ENCODE data around the gene RUNX2. TPM values are rescaled to one million over a fixed set of nuclear protein-coding genes. Genes with fewer than 3 reads are reported as not detected.

Gene RUNX2
- total RNA-seq, 4 donors from 2014 or later = 1.4 to 40.4 (median 5.1) TPM

GRCh38 chr6:45438849-45439406 is 110.8 kb downstream of the RUNX2 start:
- no peaks in the 10 kb centered on the region for H3K27me3 ChIP-seq
- H3K36me3 ChIP-seq = no peaks in the 10 kb centered on the region
- DNase-seq = no peak
- H3K4me3 ChIP-seq = no peak overlapping the region
- H3K9me3 ChIP-seq = no peaks in the 10 kb centered on the region
- H3K4me1 ChIP-seq = peaks cover 0 to 5% (median 0%) of the 10 kb centered on the region in 4 donors
- TF ChIP-seq POLR2A (IDR thresholded peaks at IDR 0.05) (no peak), CTCF (IDR thresholded peaks at IDR 0.05) (no peak)
- H3K27ac ChIP-seq = no peak overlapping the region

DNA sequence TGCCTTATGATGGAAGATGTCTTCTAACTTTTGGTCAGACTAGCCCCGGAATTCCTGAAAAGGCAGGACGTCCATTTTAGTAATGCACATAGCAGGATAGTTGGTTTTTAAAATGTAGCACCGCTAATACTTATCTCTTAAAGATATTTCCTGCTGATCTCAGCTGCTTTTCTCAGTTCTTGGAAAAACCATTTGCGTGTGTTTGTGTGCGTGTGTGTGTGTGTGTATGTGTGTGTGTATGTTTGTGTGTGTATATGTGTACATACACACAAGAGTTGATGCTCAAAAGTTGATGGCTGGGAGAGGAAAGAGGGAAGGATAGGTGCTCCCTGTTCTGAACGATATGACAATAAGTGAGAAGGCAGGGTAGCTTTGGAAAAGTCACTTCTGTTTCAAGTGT is 111.3 kb downstream of the RUNX2 start:
- Histone ChIP-seq H3K4me1 (peaks cover 0 to under 1% (median 0%) of the 10 kb centered on the region in 4 donors), H3K27ac (no peak overlapping the region), H3K36me3 (no peaks in the 10 kb centered on the region), H3K27me3 (no peaks in the 10 kb centered on the region), H3K4me3 (no peak overlapping the region), H3K9me3 (no peaks in the 10 kb centered on the region)
- no peak for DNase-seq
- TF ChIP-seq CTCF (IDR thresholded peaks at IDR 0.05) (no peak), POLR2A (IDR thresholded peaks at IDR 0.05) (no peak)

DNA sequence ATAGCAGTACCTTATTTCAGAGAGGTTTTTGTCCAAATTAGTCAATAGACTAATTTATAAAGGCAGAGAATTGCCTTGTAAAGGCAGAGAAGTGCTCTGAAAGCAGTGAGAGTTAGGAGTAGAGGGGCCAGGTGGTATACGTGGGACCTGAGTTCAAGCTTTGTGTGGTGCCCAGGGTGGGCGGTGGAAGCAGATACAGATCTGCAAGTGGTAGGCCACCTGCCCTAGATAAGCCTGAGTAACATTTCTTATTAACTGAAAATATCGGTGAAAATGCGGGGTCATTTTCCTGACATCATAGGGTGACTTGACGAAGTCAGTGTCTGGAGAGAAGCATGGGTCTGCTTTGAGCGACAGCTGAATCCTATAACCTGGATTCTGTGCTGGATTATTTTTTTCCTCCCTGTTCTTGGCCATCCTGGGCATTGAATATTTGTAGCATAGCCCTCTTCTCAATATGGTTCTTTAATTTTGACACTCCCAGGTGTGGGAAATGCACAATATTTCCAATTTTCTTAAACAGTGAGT is 111.8 kb downstream of the RUNX2 start:
- Histone ChIP-seq H3K9me3 (no peaks in the 10 kb centered on the region), H3K27ac (no peak overlapping the region), H3K4me1 (peaks cover 0 to under 1% (median 0%) of the 10 kb centered on the region in 4 donors), H3K4me3 (no peak overlapping the region), H3K27me3 (no peaks in the 10 kb centered on the region), H3K36me3 (no peaks in the 10 kb centered on the region)
- TF ChIP-seq POLR2A (IDR thresholded peaks at IDR 0.05) (no peak), CTCF (IDR thresholded peaks at IDR 0.05) (no peak)
- DNase-seq = no peak

DNA sequence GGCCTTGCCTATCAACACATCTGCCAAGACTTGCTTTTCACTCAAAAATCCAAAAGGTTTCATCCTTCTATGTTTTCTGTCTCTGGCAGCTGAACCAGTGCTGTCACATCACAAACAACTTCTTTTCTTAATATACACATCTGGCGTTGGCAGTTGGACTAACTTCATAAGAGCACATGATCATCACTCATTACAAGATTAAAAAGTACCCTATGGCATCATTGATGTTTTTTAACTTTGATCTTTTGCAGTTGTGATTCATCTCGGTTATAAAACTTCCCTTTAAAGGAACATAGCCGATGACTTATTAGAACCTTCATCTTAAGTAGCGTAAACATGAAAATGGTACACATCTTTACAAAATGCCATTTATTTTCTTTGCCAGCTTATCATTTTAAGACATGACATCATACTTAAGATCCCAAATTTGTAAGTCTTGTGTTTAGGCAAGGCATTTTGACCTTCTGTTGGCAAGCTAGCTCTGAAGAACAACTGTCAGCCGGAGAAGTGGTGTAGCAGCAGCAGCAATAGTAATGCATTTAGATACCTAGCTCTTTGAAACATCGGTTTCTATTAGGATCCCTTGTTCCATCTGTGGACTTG is 113.8 kb downstream of the RUNX2 start:
- H3K4me1 ChIP-seq = peaks cover 0 to 15% (median 0%) of the 10 kb centered on the region in 4 donors
- no peak overlapping the region for H3K27ac ChIP-seq
- no peak for DNase-seq
- no peaks in the 10 kb centered on the region for H3K9me3 ChIP-seq
- H3K4me3 ChIP-seq = no peak overlapping the region
- H3K36me3 ChIP-seq = no peaks in the 10 kb centered on the region
- TF ChIP-seq POLR2A (IDR thresholded peaks at IDR 0.05) (no peak), CTCF (IDR thresholded peaks at IDR 0.05) (no peak)
- no peaks in the 10 kb centered on the region for H3K27me3 ChIP-seq

GRCh38 chr6:45442716-45443115 is 114.6 kb downstream of the RUNX2 start:
- Histone ChIP-seq H3K27ac (no peak overlapping the region), H3K9me3 (no peaks in the 10 kb centered on the region), H3K27me3 (no peaks in the 10 kb centered on the region), H3K4me3 (no peak overlapping the region), H3K4me1 (peaks cover 0 to 15% (median 0%) of the 10 kb centered on the region in 4 donors), H3K36me3 (no peaks in the 10 kb centered on the region)
- TF ChIP-seq CTCF (IDR thresholded peaks at IDR 0.05) (no peak), POLR2A (IDR thresholded peaks at IDR 0.05) (no peak)
- DNase-seq = no peak

All from Peyer's patch (tissue), 4 donors.